ENCODE measurements around the gene LRRC9. TPM values are rescaled to one million over a fixed set of nuclear protein-coding genes. Genes with fewer than 3 reads are reported as not detected.
A peak's percentile ranks its signal among the peaks of the same experiment; 100 is the strongest.

Gene LRRC9
- total and polyA plus RNA-seq, 2 donors from 2014 or later = not detected

- no peaks in the 10 kb centered on the region for H3K27me3 ChIP-seq (ENCODE audit: control insufficient read depth, insufficient read depth, low read length)
- H3K9me3 ChIP-seq (ENCODE audit: control insufficient read depth in 2 of 3, insufficient read depth in 1 of 3, low read length in 3 of 3) = no peaks in the 10 kb centered on the region
- peak; percentile 99 for FAIRE-seq
- H3K4me3 ChIP-seq (ENCODE audit: low read length in 3 of 3) = no peak overlapping the region
- DNase-seq = peak in 2 of 5 donors; percentile 26 to 50
- H3K36me3 ChIP-seq (ENCODE audit: control insufficient read depth in 2 of 3, insufficient read depth in 3 of 3, low read length in 3 of 3) = no peaks in the 10 kb centered on the region
- peak; percentile 52 for TF ChIP-seq CTCF (IDR thresholded peaks at IDR 0.05; ENCODE audit: borderline replicate concordance, extremely low read depth, insufficient read depth)
- intact Hi-C loops (cut with DNase I) = loop anchor here (10.0 kb wide), 1 partner anchor 110 kb away; no protein-coding TSS in a partner anchor
- no peaks in the 10 kb centered on the region for H3K4me1 ChIP-seq (ENCODE audit: control insufficient read depth in 2 of 3, insufficient read depth in 2 of 3, low read depth in 1 of 3, low read length in 3 of 3)
- no peak overlapping the region for H3K9ac ChIP-seq (ENCODE audit: low read length in 3 of 3)
- H3K27ac ChIP-seq (ENCODE audit: low read depth in 2 of 2, low read length in 2 of 2) = no peak overlapping the region
Observed at GRCh38 chr14:60064491-60065072, 144.6 kb downstream of the LRRC9 start.

GRCh38 chr14:60067882-60068281 lies 147.9 kb downstream of the LRRC9 start:
- H3K36me3 ChIP-seq (ENCODE audit: control insufficient read depth in 2 of 3, insufficient read depth in 3 of 3, low read length in 3 of 3) = no peaks in the 10 kb centered on the region
- FAIRE-seq (no peak), DNase-seq (no peak)
- H3K4me3 ChIP-seq (ENCODE audit: low read length in 3 of 3) = no peak overlapping the region
- intact Hi-C loops (cut with DNase I) = loop anchor here (10.0 kb wide), 1 partner anchor 107 kb away; no protein-coding TSS in a partner anchor
- no peak overlapping the region for H3K9ac ChIP-seq (ENCODE audit: low read length in 3 of 3)
- no peak overlapping the region for H3K27ac ChIP-seq (ENCODE audit: low read depth in 2 of 2, low read length in 2 of 2)
- no peaks in the 10 kb centered on the region for H3K27me3 ChIP-seq (ENCODE audit: control insufficient read depth, insufficient read depth, low read length)
- H3K4me1 ChIP-seq (ENCODE audit: control insufficient read depth in 2 of 3, insufficient read depth in 2 of 3, low read depth in 1 of 3, low read length in 3 of 3) = no peaks in the 10 kb centered on the region
- no peak for TF ChIP-seq CTCF (IDR thresholded peaks at IDR 0.05; ENCODE audit: borderline replicate concordance, extremely low read depth, insufficient read depth)
- no peaks in the 10 kb centered on the region for H3K9me3 ChIP-seq (ENCODE audit: control insufficient read depth in 2 of 3, insufficient read depth in 1 of 3, low read length in 3 of 3)

GRCh38 chr14:60079723-60080122 lies 159.8 kb downstream of the LRRC9 start:
- DNase-seq (no peak), FAIRE-seq (no peak)
- Histone ChIP-seq H3K4me1 (ENCODE audit: control insufficient read depth in 2 of 3, insufficient read depth in 2 of 3, low read depth in 1 of 3, low read length in 3 of 3) (no peaks in the 10 kb centered on the region), H3K27ac (ENCODE audit: low read depth in 2 of 2, low read length in 2 of 2) (no peak overlapping the region), H3K9me3 (ENCODE audit: control insufficient read depth in 2 of 3, insufficient read depth in 1 of 3, low read length in 3 of 3) (no peaks in the 10 kb centered on the region), H3K4me3 (ENCODE audit: low read length in 3 of 3) (no peak overlapping the region), H3K27me3 (ENCODE audit: control insufficient read depth, insufficient read depth, low read length) (no peaks in the 10 kb centered on the region), H3K9ac (ENCODE audit: low read length in 3 of 3) (no peak overlapping the region), H3K36me3 (ENCODE audit: control insufficient read depth in 2 of 3, insufficient read depth in 3 of 3, low read length in 3 of 3) (no peaks in the 10 kb centered on the region)
- TF ChIP-seq CTCF (IDR thresholded peaks at IDR 0.05; ENCODE audit: borderline replicate concordance, extremely low read depth, insufficient read depth) = no peak
- intact Hi-C loops (cut with DNase I) = no loop called here

- H3K36me3 ChIP-seq (ENCODE audit: control insufficient read depth in 2 of 3, insufficient read depth in 3 of 3, low read length in 3 of 3) = no peaks in the 10 kb centered on the region
- FAIRE-seq = no peak
- intact Hi-C loops (cut with DNase I) = no loop called here
- H3K9me3 ChIP-seq (ENCODE audit: control insufficient read depth in 2 of 3, insufficient read depth in 1 of 3, low read length in 3 of 3) = no peaks in the 10 kb centered on the region
- no peak overlapping the region for H3K27ac ChIP-seq (ENCODE audit: low read depth in 2 of 2, low read length in 2 of 2)
- no peak overlapping the region for H3K9ac ChIP-seq (ENCODE audit: low read length in 3 of 3)
- no peaks in the 10 kb centered on the region for H3K4me1 ChIP-seq (ENCODE audit: control insufficient read depth in 2 of 3, insufficient read depth in 2 of 3, low read depth in 1 of 3, low read length in 3 of 3)
- no peak for DNase-seq
- TF ChIP-seq CTCF (IDR thresholded peaks at IDR 0.05; ENCODE audit: borderline replicate concordance, extremely low read depth, insufficient read depth) = no peak
- no peaks in the 10 kb centered on the region for H3K27me3 ChIP-seq (ENCODE audit: control insufficient read depth, insufficient read depth, low read length)
- no peak overlapping the region for H3K4me3 ChIP-seq (ENCODE audit: low read length in 3 of 3)
Observed at GRCh38 chr14:60085085-60085484, 165.1 kb downstream of the LRRC9 start.
